Retinal pigment epithelial cell (primary cell): ENCODE measurements around the gene HGF.
"Not testable (repeated sequence)": the region's sequence is repeated elsewhere in the genome, so short reads cannot be mapped to it uniquely, and the experiment has no call there.

Experiments
- DNase-seq: peaks from one replicate; pipeline ENCODE4 v3.0.0-alpha.2; 2010; ENCODE audit warnings: low read depth
- H3K4me3 ChIP-seq: 2 replicates; pipeline ENCODE4 v1.5.1; 2011; ENCODE audit warnings: mild to moderate bottlenecking, low read length, control low read depth, moderate library complexity
- TF ChIP-seq, protein P1 (sequence below): conservative IDR thresholded peaks from 2 replicates; pipeline ENCODE4 v1.5.1; 2011; ENCODE audit warnings: low read depth, low read length, control low read depth, inconsistent platforms

The HGF gene

DNA sequence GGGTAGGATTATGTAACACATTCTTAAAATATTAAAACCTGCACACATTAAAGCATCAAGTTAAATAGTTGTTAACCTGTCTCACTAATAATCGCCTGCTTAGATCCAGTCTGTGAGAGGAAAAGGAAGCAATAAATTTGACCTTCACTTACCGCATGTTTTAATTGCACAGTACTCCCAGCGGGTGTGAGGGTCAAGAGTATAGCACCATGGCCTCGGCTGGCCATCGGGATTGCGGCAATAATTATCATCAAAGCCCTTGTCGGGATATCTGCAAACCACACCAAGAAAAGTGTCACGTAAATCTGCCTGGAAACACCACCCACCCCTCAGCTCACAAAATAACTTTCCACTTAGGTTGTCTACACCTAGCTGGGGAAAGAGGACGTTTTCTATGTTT, 26.6 kb downstream of the HGF start:
- TF ChIP-seq, protein P1, sequence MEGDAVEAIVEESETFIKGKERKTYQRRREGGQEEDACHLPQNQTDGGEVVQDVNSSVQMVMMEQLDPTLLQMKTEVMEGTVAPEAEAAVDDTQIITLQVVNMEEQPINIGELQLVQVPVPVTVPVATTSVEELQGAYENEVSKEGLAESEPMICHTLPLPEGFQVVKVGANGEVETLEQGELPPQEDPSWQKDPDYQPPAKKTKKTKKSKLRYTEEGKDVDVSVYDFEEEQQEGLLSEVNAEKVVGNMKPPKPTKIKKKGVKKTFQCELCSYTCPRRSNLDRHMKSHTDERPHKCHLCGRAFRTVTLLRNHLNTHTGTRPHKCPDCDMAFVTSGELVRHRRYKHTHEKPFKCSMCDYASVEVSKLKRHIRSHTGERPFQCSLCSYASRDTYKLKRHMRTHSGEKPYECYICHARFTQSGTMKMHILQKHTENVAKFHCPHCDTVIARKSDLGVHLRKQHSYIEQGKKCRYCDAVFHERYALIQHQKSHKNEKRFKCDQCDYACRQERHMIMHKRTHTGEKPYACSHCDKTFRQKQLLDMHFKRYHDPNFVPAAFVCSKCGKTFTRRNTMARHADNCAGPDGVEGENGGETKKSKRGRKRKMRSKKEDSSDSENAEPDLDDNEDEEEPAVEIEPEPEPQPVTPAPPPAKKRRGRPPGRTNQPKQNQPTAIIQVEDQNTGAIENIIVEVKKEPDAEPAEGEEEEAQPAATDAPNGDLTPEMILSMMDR = no peak
- H3K4me3 ChIP-seq = no peak overlapping the region
- no peak for DNase-seq

DNA sequence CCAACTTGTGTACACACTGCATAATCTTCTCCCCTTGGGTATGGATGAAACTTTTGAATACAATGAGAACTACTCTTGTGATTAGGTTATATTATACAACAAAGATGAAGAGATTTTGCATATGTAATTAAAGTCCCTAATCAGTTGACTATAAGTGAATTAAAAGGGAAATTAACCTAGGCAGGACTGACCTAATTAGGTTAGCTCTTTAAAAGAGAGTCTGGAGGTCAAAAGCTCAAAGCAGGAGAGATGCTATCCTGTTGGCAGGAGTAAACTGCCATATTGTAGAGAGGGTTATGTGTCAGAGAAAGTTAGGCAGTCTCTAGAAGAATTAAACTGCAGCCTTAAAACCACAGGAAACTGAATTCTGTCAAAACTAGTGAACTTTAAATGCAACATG, 29.4 kb downstream of the HGF start:
- TF ChIP-seq, protein P1 = no peak
- no peak overlapping the region for H3K4me3 ChIP-seq
- no peak for DNase-seq

DNA sequence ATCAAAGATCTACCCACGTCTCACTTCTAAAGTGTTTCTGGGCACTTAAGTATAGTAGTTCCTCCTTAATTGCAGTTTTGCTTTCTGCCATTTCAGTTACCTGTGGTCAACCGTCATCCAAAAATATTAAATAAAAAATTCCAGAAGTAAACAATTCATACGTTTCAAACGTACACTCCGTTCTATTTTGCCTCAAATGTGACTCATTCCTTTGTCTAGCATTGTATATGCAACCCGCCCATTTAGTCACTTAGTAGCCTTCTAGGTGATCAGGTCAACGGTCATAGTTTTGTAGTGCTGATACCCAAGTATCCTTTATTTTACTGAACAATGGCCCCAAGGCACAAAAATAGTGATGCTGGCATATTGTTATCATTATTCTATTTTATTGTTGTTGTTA, 33.8 kb downstream of the HGF start:
- no peak for DNase-seq
- no peak overlapping the region for H3K4me3 ChIP-seq
- TF ChIP-seq, protein P1 = no peak

DNA sequence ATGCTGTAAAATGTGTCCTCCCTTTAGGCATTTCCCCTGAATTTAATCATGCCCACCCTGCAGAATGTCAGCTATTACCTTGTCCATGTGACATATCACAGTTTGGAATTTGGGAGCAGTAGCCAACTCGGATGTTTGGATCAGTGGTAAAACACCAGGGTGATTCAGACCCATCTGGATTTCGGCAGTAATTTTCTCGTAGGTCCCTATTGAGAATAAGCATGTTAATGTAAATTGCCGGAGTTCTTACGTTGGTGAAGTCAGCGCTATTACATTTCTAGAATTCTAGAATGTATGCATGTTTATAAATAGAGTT, 44.1 kb downstream of the HGF start:
- TF ChIP-seq, protein P1 = no peak
- no peak overlapping the region for H3K4me3 ChIP-seq
- DNase-seq = no peak

DNA sequence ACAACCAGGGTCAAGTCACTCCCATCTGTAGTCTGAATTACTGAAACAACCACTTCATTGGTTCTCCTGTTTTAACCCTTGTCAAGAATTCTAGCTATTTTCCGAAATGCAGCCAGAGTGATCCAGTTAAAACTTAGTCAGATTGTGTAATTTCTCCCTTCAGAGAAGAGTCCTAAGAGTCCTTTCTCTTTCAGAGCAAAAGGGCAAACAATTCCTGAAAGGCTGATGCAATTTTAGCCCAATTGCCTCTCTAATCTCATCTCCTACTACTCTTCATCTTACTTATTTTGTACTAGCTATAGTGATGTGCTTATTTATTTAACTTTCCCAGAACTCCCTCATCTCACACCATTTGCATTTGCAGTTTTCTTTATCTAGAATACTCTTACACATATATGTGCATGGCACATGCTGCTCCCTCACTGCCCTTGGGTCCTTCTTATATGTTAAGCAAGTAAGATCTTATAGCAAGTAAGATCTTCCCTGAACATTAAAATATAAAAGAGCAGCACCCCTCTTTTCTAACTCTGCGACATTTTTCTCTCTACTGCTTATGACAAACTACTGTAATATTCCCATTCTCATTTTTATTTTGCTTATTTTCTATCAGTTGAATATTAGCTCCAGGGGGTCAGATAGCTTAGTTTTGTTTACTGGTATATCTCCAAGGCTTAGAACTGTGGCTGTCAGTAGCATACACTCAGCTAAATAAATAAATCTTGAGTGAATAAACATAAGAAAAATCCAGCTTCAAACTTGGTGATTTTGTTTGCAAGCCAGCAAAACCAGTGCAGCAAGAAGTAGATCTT, 44.6 kb downstream of the HGF start:
- no peak for DNase-seq
- TF ChIP-seq, protein P1 = no peak
- no peak overlapping the region for H3K4me3 ChIP-seq

DNA sequence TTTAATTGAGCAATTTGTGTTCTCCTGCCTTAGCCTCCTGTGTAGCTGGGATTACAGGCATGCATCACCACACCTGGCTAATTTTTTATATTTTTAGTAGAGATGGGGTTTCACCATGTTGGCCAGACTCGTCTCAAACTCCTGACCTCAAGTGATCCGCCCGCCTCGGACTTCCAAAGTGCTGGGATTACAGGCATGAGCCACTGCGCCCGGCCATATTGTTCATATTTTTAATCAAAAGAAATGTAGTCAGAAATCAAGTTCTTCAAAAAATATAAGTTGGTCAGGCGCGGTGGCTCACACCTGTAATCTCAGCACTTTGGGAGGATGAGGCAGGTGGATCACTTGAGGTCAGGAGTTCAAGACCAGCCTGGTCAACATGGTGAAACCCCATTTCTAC, 47.6 kb downstream of the HGF start:
- not testable (repeated sequence) for DNase-seq, H3K4me3 ChIP-seq

DNA sequence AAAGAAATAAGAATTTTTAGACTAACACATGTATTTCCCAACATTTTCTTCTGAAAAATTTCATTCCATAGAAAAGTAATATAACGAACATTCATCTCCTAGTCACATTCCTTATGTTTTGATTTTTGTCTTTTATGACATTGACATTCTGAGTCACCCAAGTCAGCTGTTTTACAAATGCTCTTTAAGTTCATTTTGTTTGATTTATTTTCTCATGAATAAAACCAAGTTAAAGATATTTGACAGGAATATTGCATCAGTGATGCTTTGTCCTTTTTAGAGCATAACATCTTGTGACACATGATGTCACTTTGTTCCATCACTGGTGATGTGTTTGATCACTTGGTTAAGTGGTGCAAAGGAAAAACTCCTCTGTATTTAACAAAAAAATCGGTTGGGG, 48.4 kb downstream of the HGF start:
- TF ChIP-seq, protein P1 = no peak
- no peak for DNase-seq
- no peak overlapping the region for H3K4me3 ChIP-seq
